Measurements from ENCODE around the gene GTF3C2. TPM values are rescaled to one million over a fixed set of nuclear protein-coding genes. Genes with fewer than 3 reads are reported as not detected.

Gene GTF3C2
- total RNA-seq, 2 donors from 2014 or later = 19.1 to 19.7 TPM

DNA sequence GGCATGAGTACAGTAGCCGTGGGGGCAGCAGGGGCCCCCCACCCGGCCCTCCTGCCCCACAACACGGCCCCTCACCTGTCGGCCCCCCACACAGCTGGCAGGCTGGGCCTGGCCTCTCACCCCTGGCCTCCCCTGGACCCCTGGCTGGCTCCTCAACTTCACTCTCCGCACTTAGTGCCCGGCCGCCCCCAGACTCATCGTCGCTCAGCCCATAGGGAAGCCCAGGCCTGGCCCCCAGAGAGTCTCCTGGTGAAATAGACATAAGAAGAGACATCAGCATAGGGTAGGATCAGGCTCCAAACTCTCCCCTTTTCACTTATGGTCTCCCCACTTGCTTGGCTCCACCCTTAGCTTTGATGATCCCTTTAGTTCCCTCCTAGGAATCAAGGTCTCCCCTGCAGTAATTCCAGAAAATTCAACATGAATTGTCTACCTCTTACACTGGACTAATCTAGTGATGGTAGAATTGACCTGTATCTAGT, 22.3 kb upstream of the GTF3C2 start:
- Histone ChIP-seq H3K4me3 (no peak overlapping the region), H3K36me3 (peaks cover 58% of the 10 kb centered on the region), H3K27ac (no peak overlapping the region), H3K4me1 (peaks cover 0 to 37% of the 10 kb centered on the region in 2 donors), H3K27me3 (no peaks in the 10 kb centered on the region), H3K9me3 (no peaks in the 10 kb centered on the region)
- no peak for TF ChIP-seq CTCF (IDR thresholded peaks at IDR 0.05)
- no peak for DNase-seq (ENCODE audit: low spot score)

DNA sequence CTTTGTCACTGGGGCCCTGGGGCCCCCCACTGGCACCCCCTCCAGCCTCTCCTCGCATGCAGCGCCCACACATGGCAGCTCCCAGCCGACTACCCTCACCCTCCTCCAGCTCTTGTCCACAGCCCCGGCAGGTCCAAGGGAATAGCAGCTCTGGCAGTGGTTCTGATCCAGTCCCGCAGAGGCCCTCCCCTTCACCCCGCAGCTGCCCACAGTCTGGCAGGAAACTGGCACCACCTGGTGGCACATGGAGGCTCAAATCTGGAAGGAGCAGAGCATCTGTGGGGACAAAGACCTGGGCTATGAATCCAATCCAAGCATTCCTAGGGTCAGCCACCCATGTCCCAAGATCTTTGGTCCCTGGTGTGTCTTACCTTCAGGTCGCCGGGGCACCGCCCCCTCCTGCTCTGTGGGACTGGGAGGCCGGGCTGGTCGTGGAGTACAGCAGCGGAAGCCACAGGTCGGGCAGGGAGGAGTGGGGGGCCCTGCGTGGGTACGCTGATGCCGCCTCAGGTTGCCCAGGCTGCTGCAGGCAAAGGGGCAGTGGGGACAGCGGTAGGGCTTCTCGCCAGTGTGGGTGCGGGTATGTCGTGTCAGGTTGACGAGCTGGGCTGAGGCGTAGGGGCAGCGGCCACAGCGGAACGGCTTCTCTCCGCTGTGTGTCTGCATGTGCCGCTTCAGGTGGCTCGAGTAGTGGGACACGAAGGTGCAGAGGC, 21.7 kb upstream of the GTF3C2 start:
- Histone ChIP-seq H3K4me3 (no peak overlapping the region), H3K27me3 (no peaks in the 10 kb centered on the region), H3K36me3 (peaks cover 58% of the 10 kb centered on the region), H3K27ac (no peak overlapping the region), H3K4me1 (peaks cover 0 to 37% of the 10 kb centered on the region in 2 donors), H3K9me3 (no peaks in the 10 kb centered on the region)
- no peak for TF ChIP-seq CTCF (IDR thresholded peaks at IDR 0.05)
- DNase-seq (ENCODE audit: low spot score) = no peak

DNA sequence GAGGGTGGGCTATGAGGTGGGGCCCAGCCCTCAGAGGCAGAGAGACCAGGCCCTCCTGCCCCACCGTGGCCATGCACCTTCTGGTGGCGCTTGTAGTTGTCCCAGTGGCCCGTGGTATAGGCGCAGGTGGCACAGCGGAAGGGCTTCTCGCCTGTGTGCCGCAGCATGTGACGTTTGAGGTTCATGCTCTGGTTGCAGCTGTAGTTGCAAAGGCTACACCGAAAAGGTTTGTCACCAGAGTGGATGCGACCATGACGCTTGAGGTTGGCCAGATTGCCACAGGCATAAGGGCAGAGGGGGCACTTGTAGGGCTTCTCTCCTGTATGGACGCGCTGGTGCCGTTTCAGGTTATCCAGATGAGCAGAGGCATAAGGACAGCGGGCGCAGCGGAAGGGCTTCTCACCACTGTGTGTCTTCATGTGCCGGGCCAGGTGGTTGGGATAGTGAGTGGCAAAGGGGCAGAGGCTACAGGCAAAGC, 21.1 kb upstream of the GTF3C2 start:
- Histone ChIP-seq H3K9me3 (no peaks in the 10 kb centered on the region), H3K4me1 (peaks cover 0 to 40% of the 10 kb centered on the region in 2 donors), H3K27ac (no peak overlapping the region), H3K27me3 (no peaks in the 10 kb centered on the region), H3K4me3 (no peak overlapping the region), H3K36me3 (peaks cover 54% of the 10 kb centered on the region)
- TF ChIP-seq CTCF (IDR thresholded peaks at IDR 0.05) = no peak
- DNase-seq (ENCODE audit: low spot score) = no peak

GRCh38 chr2:27376866-27377617, 20.5 kb upstream of the GTF3C2 start:
- Histone ChIP-seq H3K27ac (no peak overlapping the region), H3K27me3 (no peaks in the 10 kb centered on the region), H3K36me3 (peaks cover 50% of the 10 kb centered on the region), H3K4me1 (peaks cover 0 to 46% of the 10 kb centered on the region in 2 donors), H3K9me3 (no peaks in the 10 kb centered on the region), H3K4me3 (no peak overlapping the region)
- DNase-seq (ENCODE audit: low spot score) = no peak
- no peak for TF ChIP-seq CTCF (IDR thresholded peaks at IDR 0.05)

GRCh38 chr2:27376151-27376865, 19.7 kb upstream of the GTF3C2 start:
- peaks cover 0 to 49% of the 10 kb centered on the region in 2 donors for H3K4me1 ChIP-seq
- DNase-seq (ENCODE audit: low spot score) = no peak

More at GRCh38 chr2:27376151-27376865, 19.7 kb upstream of the GTF3C2 start:
- Histone ChIP-seq H3K36me3 (peaks cover 48% of the 10 kb centered on the region), H3K4me3 (no peak overlapping the region), H3K27ac (no peak overlapping the region), H3K27me3 (no peaks in the 10 kb centered on the region), H3K9me3 (no peaks in the 10 kb centered on the region)
- no peak for TF ChIP-seq CTCF (IDR thresholded peaks at IDR 0.05)

Measured in right atrium auricular region (tissue), 2 donors.